ENCODE measurements around the gene DDB1.

DDB1 gene

GRCh38 chr11:61375761-61376108 lies 42.8 kb upstream of the DDB1 start:
- TF ChIP-seq BHLHE40 (IDR thresholded peaks at IDR 0.05; ENCODE audit: borderline replicate concordance), result no peak
- TF ChIP-seq PKNOX1 (IDR thresholded peaks at IDR 0.05), result no peak
- CTCF ChIA-PET, result no interaction called here
- DNase-seq (ENCODE audit: extremely low spot score), result no peak
- POLR2A ChIA-PET, result interaction anchor here (1.6 kb wide), 1 partner anchor 9 kb away, joined by 4 read pairs; no protein-coding TSS in a partner anchor

- no peak for DNase-seq (ENCODE audit: extremely low spot score)
- TF ChIP-seq ZNF384 (IDR thresholded peaks at IDR 0.05) (peak; percentile 67), SP1 (IDR thresholded peaks at IDR 0.05) (no peak)
- POLR2A ChIA-PET, result no interaction called here
- CTCF ChIA-PET, result no interaction called here
Observed at GRCh38 chr11:61372659-61373420, 39.9 kb upstream of the DDB1 start.

- CTCF ChIA-PET, result no interaction called here
- TF ChIP-seq LEF1 (IDR thresholded peaks at IDR 0.05; ENCODE audit: borderline replicate concordance), result no peak
- no peak for TF ChIP-seq PKNOX1 (IDR thresholded peaks at IDR 0.05)
- TF ChIP-seq SUZ12 (IDR thresholded peaks at IDR 0.05), result no peak
- TF ChIP-seq BHLHE40 (IDR thresholded peaks at IDR 0.05; ENCODE audit: borderline replicate concordance), result no peak
- TF ChIP-seq FOXM1 (IDR thresholded peaks at IDR 0.05; ENCODE audit: borderline replicate concordance), result no peak
- POLR2A ChIA-PET, result interaction anchor here (2.2 kb wide), 1 partner anchor 8 kb away, joined by 11 read pairs; the partner anchor contains the start of genes CYB561A3 and TMEM138
- no peak for DNase-seq (ENCODE audit: extremely low spot score)
Observed at GRCh38 chr11:61370349-61371005, 37.6 kb upstream of the DDB1 start.

GRCh38 chr11:61369372-61370348 lies 36.8 kb upstream of the DDB1 start:
- DNase-seq (ENCODE audit: extremely low spot score), result no peak
- ChIA-PET CTCF (no interaction called here), POLR2A (interaction anchor here (2.2 kb wide), 1 partner anchor 7 kb away, joined by 11 read pairs; the partner anchor contains the start of genes CYB561A3 and TMEM138)
- TF ChIP-seq SP1 (IDR thresholded peaks at IDR 0.05), result no peak
- no peak for TF ChIP-seq ARNT (IDR thresholded peaks at IDR 0.05)
- no peak for TF ChIP-seq FOXA1 (IDR thresholded peaks at IDR 0.05)
- no peak for TF ChIP-seq HDGF (IDR thresholded peaks at IDR 0.05; ENCODE audit: borderline replicate concordance)
- TF ChIP-seq LEF1 (IDR thresholded peaks at IDR 0.05; ENCODE audit: borderline replicate concordance), result no peak
- no peak for TF ChIP-seq L3MBTL2 (conservative IDR thresholded peaks at IDR 0.05)
- TF ChIP-seq FOXK2 (IDR thresholded peaks at IDR 0.05), result no peak
- TF ChIP-seq BHLHE40 (IDR thresholded peaks at IDR 0.05; ENCODE audit: borderline replicate concordance), result no peak
- no peak for TF ChIP-seq NFRKB (IDR thresholded peaks at IDR 0.05)
- no peak for TF ChIP-seq TARDBP (IDR thresholded peaks at IDR 0.05)
- TF ChIP-seq SUZ12 (IDR thresholded peaks at IDR 0.05), result no peak

- ChIA-PET POLR2A (interaction anchor here (0.7 kb wide), 1 partner anchor 10 kb away, joined by 3 read pairs; no protein-coding TSS in a partner anchor), CTCF (interaction anchor here (1.0 kb wide), 1 partner anchor 33 kb away, joined by 3 read pairs; no protein-coding TSS in a partner anchor)
- no peak for DNase-seq (ENCODE audit: extremely low spot score)
- TF ChIP-seq TARDBP (IDR thresholded peaks at IDR 0.05) (no peak), LEF1 (IDR thresholded peaks at IDR 0.05; ENCODE audit: borderline replicate concordance) (no peak), FOXM1 (IDR thresholded peaks at IDR 0.05; ENCODE audit: borderline replicate concordance) (no peak), ELF4 (IDR thresholded peaks at IDR 0.05) (no peak)
Observed at GRCh38 chr11:61368646-61369045, 35.7 kb upstream of the DDB1 start.

- DNase-seq (ENCODE audit: extremely low spot score), result no peak
- CTCF ChIA-PET, result interaction anchor here (0.6 kb wide), 1 partner anchor 7 kb away, joined by 3 read pairs; no protein-coding TSS in a partner anchor
- POLR2A ChIA-PET, result interaction anchor here (0.8 kb wide), 1 partner anchor 15 kb away, joined by 3 read pairs; no protein-coding TSS in a partner anchor
- no peak for TF ChIP-seq FOXK2 (IDR thresholded peaks at IDR 0.05)
Observed at GRCh38 chr11:61367406-61367805, 34.5 kb upstream of the DDB1 start.

GRCh38 chr11:61364012-61364675 lies 31.2 kb upstream of the DDB1 start:
- POLR2A ChIA-PET, result interaction anchor here (1.4 to 5.0 kb wide), 5 partner anchors 11 to 66 kb away, joined by 3 to 103 read pairs (median 35); partner anchors contain the start of genes CPSF7, DDB1, SDHAF2 and TKFC
- no peak for DNase-seq (ENCODE audit: extremely low spot score)
- no peak for TF ChIP-seq CTBP1 (IDR thresholded peaks at IDR 0.05; ENCODE audit: borderline replicate concordance)
- TF ChIP-seq SP1 (IDR thresholded peaks at IDR 0.05), result no peak
- no peak for TF ChIP-seq NFRKB (IDR thresholded peaks at IDR 0.05)
- TF ChIP-seq L3MBTL2 (conservative IDR thresholded peaks at IDR 0.05), result no peak
- no peak for TF ChIP-seq FOXK2 (IDR thresholded peaks at IDR 0.05)
- no peak for TF ChIP-seq ARNT (IDR thresholded peaks at IDR 0.05)
- TF ChIP-seq FOXA1 (IDR thresholded peaks at IDR 0.05), result no peak
- TF ChIP-seq BHLHE40 (IDR thresholded peaks at IDR 0.05; ENCODE audit: borderline replicate concordance), result no peak
- no peak for TF ChIP-seq TARDBP (IDR thresholded peaks at IDR 0.05)
- TF ChIP-seq LEF1 (IDR thresholded peaks at IDR 0.05; ENCODE audit: borderline replicate concordance), result no peak
- no peak for TF ChIP-seq ZNF384 (IDR thresholded peaks at IDR 0.05)
- TF ChIP-seq SUZ12 (IDR thresholded peaks at IDR 0.05), result no peak
- no peak for TF ChIP-seq FOXM1 (IDR thresholded peaks at IDR 0.05; ENCODE audit: borderline replicate concordance)
- TF ChIP-seq HDGF (IDR thresholded peaks at IDR 0.05; ENCODE audit: borderline replicate concordance), result no peak
- TF ChIP-seq PKNOX1 (IDR thresholded peaks at IDR 0.05), result no peak
- no peak for TF ChIP-seq ELF4 (IDR thresholded peaks at IDR 0.05)
- CTCF ChIA-PET, result interaction anchor here (2.8 to 3.5 kb wide), 2 partner anchors 21 to 28 kb away, joined by 16 to 26 read pairs; no protein-coding TSS in a partner anchor
